Activated CD8-positive, alpha-beta T cell treated with anti-CD3 and anti-CD28 coated beads for 36 hours (primary cell): Measurements from ENCODE around the gene BCOR. TPM values are rescaled to one million over a fixed set of nuclear protein-coding genes. Genes with fewer than 3 reads are reported as not detected.

Experiments used
- ATAC-seq: fragments of 200-7000 bp; cut with Tn5 transposase; one replicate; pipeline ENCODE4 v1.10.0; 2021; ENCODE audit warnings: mild to moderate bottlenecking, moderate library complexity
- CTCF ChIA-PET: fragments of 350-600 bp; sonication (Branson Sonifier 250); formaldehyde crosslinking; loops from one replicate; lab custom pipeline; 2021; ENCODE audit warnings: antibody characterized with exemption; lab: Charles Lee
- POLR2A ChIA-PET: fragments of 350-600 bp; sonication (Branson Sonifier 250); formaldehyde crosslinking; loops from one replicate; lab custom pipeline; 2021; ENCODE audit warnings: antibody characterized with exemption; lab: Charles Lee
- DNase-seq: peaks from one replicate; pipeline ENCODE4 v3.0.0-alpha.2; 2020
- H3K27ac Mint-ChIP-seq: one replicate; pipeline ENCODE4 v1.8.0; 2021; ENCODE audit warnings: mild to moderate bottlenecking, mixed read lengths
- H3K27me3 Mint-ChIP-seq: one replicate; pipeline ENCODE4 v1.8.0; 2021; ENCODE audit warnings: mixed read lengths
- H3K36me3 Mint-ChIP-seq: one replicate; pipeline ENCODE4 v1.8.0; 2021; ENCODE audit warnings: low read depth, mixed read lengths
- H3K4me1 Mint-ChIP-seq: one replicate; pipeline ENCODE4 v1.8.0; 2021; ENCODE audit warnings: low read depth, mixed read lengths
- H3K4me3 Mint-ChIP-seq: one replicate; pipeline ENCODE4 v1.8.0; 2021; ENCODE audit warnings: mild to moderate bottlenecking, moderate library complexity, mixed read lengths
- H3K9me3 Mint-ChIP-seq: one replicate; pipeline ENCODE4 v1.8.0; 2021; ENCODE audit warnings: mixed read lengths
- CTCF ChIP-seq: fragments of 200-600 bp; IDR thresholded peaks from one replicate; pipeline ENCODE4 v1.8.0; 2022; ENCODE audit warnings: antibody characterized with exemption, mild to moderate bottlenecking
- intact Hi-C: fragments of 100-400 bp; cut with micrococcal nuclease; formaldehyde crosslinking; loops from one replicate; pipeline ENCODE4 v1.10.0; 2022
- total RNA-seq, 2 experiments: library from RNA; stranded (reverse); gene quantifications; one replicate each; pipeline ENCODE4 v1.2.3, GENCODE V29; 2021

The BCOR gene
- 10 to 100 TPM; 38.3 to 39.6 TPM for total RNA-seq

GRCh38 chrX:40097504-40098263 is at the start of gene BCOR:
TSS of gene BCOR (minus strand) at chrX:40097958. CDS start at chrX:40077929, 20,029 bp downstream.
- Mint-ChIP-seq H3K9me3 (no peaks in the 10 kb centered on the region), H3K4me3 (peak within 1 kb of the TSS; percentile 83), H3K27me3 (no peaks in the 10 kb centered on the region), H3K36me3 (peaks cover 10% of the 10 kb centered on the region), H3K4me1 (peaks cover 23% of the 10 kb centered on the region), H3K27ac (peak within 1 kb of the TSS; percentile 81)
- POLR2A ChIA-PET, result interaction anchor here (0.8 to 4.5 kb wide), 14 partner anchors 8 to 281 kb away, joined by 3 to 32 read pairs (median 5); no protein-coding TSS in a partner anchor
- TF ChIP-seq CTCF, result no peak
- intact Hi-C loops, result loop anchor here (5.0 to 10.0 kb wide), 3 partner anchors 55 to 83 kb away; no protein-coding TSS in a partner anchor
- DNase-seq (peak; percentile 77), ATAC-seq (peak; percentile 45)
- CTCF ChIA-PET, result interaction anchor here (0.5 to 1.4 kb wide), 7 partner anchors 11 to 282 kb away, joined by 3 to 4 read pairs (median 3); no protein-coding TSS in a partner anchor

- H3K4me1 Mint-ChIP-seq, result peaks cover 16% of the 10 kb centered on the region
- POLR2A ChIA-PET, result no interaction called here
- H3K27me3 Mint-ChIP-seq, result no peaks in the 10 kb centered on the region
- no peaks in the 10 kb centered on the region for H3K36me3 Mint-ChIP-seq
- CTCF ChIA-PET, result no interaction called here
- H3K27ac Mint-ChIP-seq, result no peak overlapping the region
- intact Hi-C loops, result no loop called here
- peak overlapping the region; percentile 37 for H3K4me3 Mint-ChIP-seq
- DNase-seq, result no peak
- no peak for ATAC-seq
- no peaks in the 10 kb centered on the region for H3K9me3 Mint-ChIP-seq
- no peak for TF ChIP-seq CTCF
These were observed 49.6 kb upstream of the BCOR start for GRCh38 chrX:40147126-40147952.

- peak; percentile 44 for DNase-seq
- POLR2A ChIA-PET, result no interaction called here
These were observed 48.7 kb upstream of the BCOR start for GRCh38 chrX:40146262-40147125.

GRCh38 chrX:40145923-40146261 is 48.1 kb upstream of the BCOR start:
- intact Hi-C loops, result no loop called here
- no peaks in the 10 kb centered on the region for H3K36me3 Mint-ChIP-seq
- ChIA-PET CTCF (interaction anchor here (1.3 kb wide), 1 partner anchor 136 kb away, joined by 3 read pairs; no protein-coding TSS in a partner anchor), POLR2A (no interaction called here)
- H3K4me3 Mint-ChIP-seq, result peak overlapping the region; percentile 57
- H3K27me3 Mint-ChIP-seq, result no peaks in the 10 kb centered on the region
- H3K27ac Mint-ChIP-seq, result no peak overlapping the region
- DNase-seq (no peak), ATAC-seq (peak; percentile 25)
- H3K4me1 Mint-ChIP-seq, result peaks cover 16% of the 10 kb centered on the region
- no peaks in the 10 kb centered on the region for H3K9me3 Mint-ChIP-seq
- TF ChIP-seq CTCF, result no peak

More at GRCh38 chrX:40146262-40147125, 48.7 kb upstream of the BCOR start:
- H3K27me3 Mint-ChIP-seq, result no peaks in the 10 kb centered on the region
- peak; percentile 68 for ATAC-seq
- H3K4me3 Mint-ChIP-seq, result peak overlapping the region; percentile 57
- no peak for TF ChIP-seq CTCF
- CTCF ChIA-PET, result interaction anchor here (1.3 kb wide), 1 partner anchor 136 kb away, joined by 3 read pairs; no protein-coding TSS in a partner anchor
- H3K36me3 Mint-ChIP-seq, result no peaks in the 10 kb centered on the region
- H3K4me1 Mint-ChIP-seq, result peaks cover 16% of the 10 kb centered on the region
- H3K9me3 Mint-ChIP-seq, result no peaks in the 10 kb centered on the region
- intact Hi-C loops, result no loop called here
- H3K27ac Mint-ChIP-seq, result no peak overlapping the region
